HG02571 (cell line): ENCODE data around the gene LHFPL2.
A peak's percentile ranks its signal among the peaks of the same experiment; 100 is the strongest.

Source experiments
- ATAC-seq: cut with Tn5 transposase; IDR thresholded peaks from one replicate; pipeline ENCODE4 v1.9.1; 2021; ENCODE audit warnings: mild to moderate bottlenecking, moderate library complexity; ENCODE audit not compliant: unreplicated experiment

The LHFPL2 gene

DNA sequence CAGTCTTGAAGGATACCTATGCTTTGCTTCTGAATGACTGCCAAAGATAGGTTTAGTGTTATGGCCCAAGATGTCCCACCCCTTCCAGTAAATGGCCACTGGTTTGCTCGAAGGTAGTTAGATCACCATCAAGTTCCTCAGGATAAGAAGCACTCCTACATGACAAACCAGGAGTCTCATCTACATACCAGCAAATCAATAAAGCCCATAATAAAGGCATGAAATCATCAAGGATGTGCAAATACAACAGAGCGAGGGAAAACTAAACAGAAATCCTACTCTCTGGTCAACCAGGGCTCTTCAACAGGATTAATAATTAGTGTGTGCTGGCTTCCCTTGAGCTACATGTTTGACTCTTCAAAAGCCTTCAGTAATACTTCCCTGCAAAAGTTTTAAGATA is 141.0 kb downstream of the LHFPL2 start:
- no peak for ATAC-seq

DNA sequence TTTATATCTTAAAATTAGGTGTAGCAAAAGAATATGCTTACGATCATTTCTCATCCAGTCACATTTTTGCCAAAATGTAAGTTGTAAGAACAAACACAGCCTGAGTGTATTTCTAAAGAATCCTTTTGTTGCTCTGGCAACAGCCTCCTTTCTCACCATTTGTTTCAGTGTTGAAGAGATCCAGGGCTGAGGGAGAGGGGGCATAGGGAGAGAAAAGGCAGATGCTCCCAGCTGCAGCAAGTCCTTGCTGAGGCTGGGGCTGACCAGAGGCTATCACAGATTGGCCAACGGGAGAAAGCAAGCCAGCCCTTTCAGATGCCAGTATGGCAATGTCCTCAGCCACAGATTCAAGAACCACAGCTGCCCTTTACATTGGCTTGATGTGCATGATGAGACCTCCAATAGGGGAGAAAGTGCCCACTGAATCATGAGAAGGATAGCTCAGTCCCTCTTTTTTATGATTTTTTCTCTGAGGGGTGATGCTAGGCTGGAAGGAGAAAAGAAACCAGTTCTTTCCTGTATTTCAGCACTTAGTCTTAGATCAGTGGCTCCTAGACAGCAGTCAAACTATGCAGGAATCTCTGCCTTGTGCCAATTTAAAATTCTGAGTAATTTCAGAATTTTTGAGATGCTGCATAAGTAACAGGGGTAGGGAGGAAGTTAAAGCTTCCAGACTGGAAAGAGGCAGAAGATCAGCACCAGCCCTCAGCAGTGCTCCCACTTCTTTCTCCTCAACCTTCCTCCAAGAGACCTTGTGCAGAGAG is 142.1 kb downstream of the LHFPL2 start:
- ATAC-seq: no peak

DNA sequence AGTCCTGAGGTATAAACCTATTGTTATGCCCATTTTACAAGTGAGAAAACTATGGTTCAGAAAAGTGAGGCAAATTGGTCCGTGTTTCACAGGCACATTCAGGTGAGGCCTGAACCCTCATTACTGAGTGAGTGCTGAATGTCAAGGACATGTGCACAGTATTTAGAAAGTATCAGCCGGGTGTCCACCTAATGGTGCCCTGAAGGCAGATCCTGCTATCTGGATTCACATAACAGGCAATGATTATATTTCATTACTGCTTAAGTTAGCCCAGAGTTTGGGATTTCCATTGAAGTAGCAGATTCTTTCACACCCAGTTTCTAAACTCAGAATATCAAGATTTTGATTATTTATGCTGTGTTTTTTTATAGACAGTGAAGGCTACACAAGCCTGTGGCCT is 142.7 kb downstream of the LHFPL2 start:
- ATAC-seq: no peak

DNA sequence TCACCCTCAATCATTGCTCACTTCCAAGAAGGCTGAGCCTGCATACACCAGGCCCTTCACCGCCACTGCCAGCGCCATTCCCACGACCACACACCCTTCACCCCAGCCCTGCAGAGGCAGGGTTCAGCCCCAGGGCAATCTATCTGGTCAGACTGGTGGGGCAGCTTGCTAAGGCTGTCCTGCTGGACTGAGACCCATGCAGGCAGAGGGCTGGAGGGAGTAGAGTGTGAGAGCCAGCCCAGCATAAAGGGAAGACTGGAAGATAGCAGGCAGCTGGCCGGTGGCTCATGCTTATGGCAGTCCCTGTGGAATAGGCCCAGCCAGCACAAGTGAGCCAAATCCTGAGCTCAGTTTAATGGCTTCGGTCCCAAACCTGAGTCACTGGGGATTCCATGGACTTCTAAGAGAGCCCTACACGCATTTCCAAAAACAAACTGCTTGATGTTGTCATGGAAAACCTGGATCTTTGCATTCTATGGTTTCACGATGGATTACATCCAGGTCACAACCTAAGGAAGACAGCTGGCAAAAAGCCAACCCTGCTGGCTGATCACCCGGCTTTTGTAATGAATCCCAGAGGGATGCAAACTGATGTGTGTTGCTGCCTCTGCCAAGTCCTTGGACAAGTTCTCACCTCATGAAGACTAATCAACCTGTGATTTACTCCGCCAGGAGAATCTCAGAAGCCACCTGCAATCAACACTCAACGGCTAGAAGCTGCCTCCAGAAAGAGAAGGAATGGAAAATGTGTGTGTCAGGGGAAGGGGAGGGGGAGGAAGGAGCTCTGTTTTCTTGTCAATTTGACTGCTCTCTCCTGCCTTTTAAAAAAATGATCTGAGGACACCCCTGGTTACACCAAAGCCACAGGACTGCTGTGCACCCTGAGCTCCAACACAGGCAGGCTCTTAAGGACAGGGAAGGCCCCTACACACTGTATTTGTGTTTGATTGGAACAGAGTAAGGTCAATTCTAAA is 143.6 kb downstream of the LHFPL2 start:
- no peak for ATAC-seq

DNA sequence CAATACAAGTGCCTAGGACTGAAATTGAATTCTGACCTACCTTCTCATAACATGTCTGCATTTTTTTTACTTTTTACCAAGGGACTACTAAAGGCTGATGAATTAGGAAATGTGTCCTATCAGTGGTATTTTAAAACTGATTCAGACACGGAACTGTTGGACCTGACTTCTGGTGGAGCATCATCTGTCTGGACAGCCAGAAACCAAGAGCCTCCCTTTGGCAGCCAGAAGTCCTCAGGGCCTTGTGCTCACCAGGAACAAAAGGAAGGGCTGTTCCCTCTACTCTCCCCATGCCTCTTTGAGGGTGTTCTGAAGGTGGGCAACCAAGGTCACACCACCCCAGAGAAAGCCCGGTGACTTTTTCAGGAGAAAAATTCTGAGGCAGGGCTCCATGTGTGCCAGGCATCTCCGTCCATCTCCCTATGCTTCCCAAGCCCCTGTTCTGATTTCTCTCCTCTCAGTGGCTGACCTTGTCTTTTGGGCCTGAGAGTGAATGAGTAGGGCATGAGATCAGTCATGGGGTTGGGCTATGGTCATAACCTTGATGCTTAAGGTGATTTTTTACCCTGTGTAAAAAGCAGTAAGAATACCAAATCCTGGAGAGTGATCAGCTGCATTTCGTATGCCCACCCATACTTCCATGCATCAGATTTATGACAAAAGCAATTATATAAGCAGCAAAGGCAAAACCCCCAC is 144.5 kb downstream of the LHFPL2 start:
- ATAC-seq: no peak

DNA sequence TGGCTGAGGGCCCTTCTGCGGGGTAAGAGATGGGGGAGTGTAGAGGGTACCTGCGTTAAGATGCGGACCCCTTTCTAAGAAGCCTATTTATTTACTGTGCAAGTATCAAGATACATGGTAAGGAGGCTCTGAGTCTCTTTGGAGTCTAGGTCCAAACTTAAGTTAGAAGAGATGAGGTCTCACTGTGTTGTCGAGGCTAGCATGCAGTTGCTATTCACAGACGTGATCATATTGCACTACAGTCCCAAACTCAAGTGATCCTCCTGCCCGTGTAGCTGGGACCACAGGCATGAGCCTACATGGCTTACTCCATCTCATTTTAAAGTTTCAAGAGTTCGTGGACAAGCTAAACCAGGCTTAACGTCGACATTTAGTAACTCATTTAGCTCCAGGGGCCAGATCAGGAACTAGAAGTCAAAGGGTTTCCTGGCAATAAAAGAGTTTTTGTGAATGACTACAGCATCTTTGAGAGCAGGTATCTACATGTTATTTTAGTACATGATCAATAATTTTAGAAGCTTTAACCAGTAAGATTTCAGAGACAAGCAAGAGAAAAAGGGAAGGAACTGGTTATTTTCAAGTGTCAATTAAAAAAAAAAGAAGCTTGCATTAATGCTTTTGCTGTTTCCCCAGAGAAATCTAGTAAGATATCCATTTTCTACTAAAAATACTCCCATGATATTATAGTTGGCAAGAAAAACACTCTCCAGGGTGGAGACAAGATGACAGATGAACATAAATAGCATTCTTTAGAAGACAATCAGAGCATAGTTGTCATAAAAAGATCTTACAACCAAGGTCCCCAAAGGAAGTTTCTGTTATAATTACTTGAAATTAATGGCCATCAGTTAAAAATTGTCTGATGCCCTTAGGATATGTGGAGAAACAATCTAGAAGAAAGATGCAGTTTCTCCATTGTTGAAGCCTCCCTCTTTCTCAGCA is 146.9 kb downstream of the LHFPL2 start:
- no peak for ATAC-seq

DNA sequence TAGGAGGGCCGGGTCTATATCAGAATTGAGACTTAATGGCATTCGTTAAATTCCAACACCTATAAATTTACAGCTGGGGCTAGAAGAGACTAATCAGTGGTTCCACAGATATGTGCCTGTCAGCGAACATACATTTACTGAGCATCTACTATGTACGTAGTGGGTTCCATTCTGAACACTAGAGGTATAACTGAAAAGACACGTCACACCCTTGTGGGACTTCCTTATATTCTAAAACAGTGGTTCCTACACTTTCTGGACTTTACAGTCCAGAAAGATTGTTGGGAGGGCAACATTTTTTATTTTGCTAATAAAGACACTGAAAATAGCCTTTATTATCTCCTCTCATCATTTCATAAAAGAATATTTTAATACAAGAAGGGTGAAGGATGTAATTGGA is 147.7 kb downstream of the LHFPL2 start:
- ATAC-seq: no peak

DNA sequence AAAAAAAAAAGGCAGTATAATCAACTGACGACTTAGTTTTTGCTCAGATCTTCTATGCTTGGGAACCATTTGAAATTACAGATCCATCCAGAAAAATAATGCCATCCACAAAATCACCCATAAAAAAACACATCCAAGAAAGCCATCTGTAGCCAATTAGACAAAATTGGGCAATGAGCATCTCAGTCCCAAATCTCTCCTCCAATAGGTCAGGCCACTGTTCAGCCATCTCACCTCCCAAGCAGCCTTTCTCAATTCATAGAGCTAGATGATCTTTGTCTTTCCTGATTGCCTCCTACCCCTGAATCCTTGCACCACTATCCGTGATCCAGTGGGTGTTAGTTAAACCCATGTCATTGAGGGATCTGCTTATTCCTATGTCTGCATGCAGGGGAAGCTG is 148.5 kb downstream of the LHFPL2 start:
- no peak for ATAC-seq

DNA sequence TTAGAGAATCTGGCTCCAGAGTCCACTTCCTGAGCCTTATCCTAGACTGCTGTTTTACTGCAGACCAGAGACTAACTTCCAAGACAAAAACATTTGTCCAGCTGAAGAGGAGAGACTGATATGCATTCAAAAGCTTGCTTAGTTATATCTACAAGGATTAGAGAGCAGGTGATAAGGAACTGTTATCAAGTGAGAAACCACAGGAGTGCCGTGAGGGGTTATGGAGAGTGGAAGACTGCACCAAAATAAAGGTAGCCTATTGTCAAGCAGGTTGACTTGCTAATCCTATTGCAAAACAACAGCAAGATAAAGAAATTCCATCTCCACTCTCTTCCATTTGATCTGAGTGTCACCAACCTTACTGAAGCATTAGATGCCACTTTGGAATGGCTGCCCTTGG is 149.1 kb downstream of the LHFPL2 start:
- ATAC-seq: no peak

DNA sequence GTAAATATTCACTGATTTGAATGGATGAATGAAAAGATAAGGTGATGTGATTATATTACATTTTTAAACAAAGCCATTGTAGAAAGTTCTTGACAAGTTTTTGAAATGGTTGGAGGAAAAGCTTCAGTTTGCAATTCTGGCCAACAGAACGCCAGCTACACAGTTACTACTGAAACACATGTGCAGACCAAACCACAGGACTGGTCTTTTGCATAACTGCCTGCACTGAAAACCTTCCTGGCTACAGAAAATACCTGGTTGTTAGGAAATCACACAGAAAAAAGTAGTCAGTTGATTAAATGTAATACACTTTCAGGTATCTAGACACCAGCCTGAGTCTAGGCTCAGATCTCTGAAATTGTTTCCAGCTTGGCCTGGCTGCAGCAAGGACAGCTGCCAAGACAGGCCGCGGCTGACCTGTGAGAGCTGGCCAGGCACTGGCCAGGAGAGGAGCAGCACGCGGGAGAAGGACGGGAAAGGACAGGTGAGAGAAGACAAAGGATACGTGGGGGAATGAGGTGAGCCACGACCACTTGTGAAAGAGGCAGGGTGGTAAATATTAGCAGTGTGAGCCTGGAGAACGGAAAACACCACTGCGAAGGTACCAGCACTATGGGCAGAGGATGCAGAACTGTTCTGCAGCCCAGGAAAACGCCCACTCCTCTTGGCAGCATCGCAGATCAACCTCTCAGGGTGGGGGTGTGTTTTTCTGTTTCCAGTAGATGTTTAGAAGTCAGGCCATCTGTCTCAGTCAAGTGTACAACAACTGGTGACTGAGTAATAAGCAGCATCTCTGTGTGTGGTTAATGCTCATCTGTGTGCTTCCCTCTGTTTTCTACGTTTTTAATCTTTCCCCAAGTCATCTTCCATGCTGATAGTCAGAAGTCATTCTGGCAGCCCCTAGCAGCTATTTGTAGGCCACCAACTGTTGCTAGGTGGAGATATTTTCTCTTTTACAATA is 150.7 kb downstream of the LHFPL2 start:
- ATAC-seq: peak; percentile 54

DNA sequence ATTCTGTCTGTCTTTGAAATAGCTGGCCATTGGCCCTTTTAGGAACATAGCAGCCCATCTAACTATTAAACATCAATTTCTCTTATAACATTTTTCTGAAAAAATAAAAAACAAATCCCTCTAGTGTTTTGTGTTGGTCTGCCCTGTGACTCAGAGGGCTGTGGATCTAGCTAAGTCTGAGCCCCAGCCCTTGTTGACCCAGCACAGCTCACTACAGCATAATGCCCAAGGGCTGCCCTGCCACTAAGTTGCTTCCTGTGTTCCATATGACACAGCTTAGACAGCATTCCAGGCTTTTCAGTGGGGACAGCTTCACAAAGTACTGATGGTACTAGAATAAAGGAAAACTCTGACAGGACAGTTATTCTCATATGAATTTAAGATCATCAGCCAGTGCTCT is 152.2 kb downstream of the LHFPL2 start:
- no peak for ATAC-seq

DNA sequence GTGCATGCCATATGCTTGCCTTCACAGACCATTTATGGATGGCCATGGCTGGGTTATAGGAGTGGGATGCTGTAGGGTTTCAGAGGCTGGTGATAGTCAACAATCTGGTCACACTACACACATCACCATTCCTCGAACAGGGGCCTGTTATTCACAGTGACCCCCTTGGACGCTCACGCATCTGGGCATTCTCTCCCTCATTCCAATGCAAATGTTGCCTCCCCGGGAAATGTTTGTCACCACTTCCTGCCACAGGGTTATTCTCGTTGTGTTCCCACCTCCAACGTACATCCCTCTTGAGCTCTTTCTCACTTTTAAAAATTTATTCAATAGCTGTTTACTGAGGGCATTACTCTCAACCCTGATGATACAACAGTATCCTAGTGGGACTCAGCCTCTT is 152.8 kb downstream of the LHFPL2 start:
- no peak for ATAC-seq

DNA sequence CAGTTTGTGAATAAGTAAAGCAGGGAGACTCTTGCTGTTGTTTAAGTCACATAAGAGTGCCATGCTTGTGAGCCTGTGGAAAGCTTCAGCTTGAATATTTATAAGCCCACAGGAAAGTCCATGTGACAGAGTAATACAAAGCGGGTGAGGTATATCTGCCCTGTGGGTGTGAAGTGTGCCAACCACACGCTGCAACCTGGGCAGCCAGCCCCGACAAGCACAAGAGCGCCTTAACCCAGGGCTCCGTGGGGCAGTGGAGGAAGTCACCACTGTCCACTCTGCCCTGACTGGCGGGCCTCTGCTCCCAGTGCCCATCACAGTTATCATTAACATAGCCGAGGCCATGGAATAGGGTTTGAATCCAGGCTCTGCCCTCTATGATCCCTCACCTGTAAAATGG is 155.9 kb downstream of the LHFPL2 start:
- no peak for ATAC-seq

DNA sequence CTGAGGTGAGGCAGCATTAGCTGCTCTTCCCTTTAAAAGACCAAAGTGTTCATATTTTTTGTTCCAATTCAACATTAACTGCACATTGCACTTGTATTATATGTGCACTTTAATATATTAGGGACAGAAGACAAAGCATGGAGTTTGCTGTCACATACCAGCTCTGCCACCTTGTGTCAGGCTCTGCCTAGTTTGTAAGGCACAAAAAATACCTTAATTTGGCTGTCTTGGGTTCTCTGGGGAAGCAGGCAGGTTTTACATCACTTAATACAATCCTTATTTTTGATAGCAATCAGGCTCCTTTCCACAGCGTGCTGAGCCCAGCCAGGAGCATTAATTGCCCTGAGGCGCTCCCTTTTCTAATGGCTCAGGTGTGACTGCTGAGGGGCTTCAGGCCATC is 156.3 kb downstream of the LHFPL2 start:
- no peak for ATAC-seq

DNA sequence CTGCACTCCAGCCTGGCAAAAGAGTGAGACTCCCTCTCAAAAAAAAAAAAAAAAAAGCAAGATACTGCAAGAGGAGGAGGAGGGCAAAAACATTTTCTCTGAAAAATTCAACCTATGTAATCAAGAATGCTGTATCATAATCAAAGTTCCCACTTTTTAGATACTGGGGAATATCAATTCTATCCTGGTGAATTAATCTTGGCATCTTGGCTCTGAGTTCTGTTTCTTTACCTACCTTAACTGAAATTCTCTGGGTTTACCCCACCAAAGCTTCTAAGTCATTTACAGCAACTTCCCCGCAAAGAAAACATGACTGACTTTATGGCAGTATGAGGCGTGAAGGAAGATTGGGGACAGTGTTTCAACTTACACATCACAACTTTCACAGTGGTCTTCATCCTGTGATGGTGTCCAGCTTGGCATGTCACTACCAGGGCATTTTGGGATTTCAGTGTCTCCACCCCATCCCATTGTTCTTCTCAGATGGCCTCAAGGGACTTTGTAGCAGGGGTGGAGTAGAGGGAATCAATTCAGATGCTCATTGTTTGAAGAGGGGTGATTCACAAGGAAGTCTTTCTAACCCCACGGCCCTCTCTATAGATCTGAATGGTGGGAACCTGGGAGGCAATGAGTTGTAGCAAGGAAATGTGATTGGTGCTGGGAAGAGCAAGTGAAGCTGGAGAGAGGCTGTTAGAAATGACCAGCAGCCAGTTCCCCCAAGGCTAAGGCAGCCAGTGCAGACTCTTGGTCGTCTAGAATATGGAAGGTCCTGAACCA is 157.7 kb downstream of the LHFPL2 start:
- no peak for ATAC-seq

DNA sequence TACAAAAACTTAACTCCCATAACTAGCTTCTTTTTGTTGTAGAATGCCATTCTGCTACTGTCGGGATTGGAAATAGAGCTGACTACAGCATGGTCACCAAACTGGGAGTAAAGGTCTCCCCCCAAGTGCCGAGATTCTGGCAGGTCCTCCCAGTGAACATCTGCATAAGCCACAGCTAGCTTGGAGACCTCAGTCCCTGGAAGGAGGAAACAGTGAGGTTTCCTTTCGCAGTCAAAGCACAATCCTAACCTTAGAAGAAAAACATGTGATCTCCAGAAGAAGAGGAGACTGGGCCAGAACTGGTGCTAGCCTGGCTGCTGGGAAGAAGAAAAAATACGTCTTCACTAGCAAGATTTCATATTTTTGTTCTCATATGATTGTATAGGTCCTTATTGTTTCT is 160.7 kb downstream of the LHFPL2 start:
- no peak for ATAC-seq

DNA sequence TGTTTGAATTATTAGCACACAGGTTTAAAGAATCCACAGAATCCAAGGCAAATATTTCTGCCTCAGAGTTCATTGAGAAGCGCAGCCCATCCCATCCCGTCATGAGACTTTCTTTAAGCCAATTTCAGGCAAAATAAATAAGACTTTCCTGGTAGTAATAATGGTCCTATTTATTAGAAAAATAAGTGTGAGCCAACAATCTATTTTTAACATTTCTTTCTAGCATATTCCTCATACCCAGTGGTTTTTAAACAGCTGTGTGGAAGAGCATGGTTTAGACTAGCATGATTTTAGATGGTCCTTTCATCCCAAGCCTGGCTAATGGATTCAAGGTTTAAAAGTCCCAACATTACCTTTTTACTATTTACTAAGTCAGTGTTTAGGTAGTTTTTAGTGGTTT is 162.4 kb downstream of the LHFPL2 start:
- ATAC-seq: no peak

DNA sequence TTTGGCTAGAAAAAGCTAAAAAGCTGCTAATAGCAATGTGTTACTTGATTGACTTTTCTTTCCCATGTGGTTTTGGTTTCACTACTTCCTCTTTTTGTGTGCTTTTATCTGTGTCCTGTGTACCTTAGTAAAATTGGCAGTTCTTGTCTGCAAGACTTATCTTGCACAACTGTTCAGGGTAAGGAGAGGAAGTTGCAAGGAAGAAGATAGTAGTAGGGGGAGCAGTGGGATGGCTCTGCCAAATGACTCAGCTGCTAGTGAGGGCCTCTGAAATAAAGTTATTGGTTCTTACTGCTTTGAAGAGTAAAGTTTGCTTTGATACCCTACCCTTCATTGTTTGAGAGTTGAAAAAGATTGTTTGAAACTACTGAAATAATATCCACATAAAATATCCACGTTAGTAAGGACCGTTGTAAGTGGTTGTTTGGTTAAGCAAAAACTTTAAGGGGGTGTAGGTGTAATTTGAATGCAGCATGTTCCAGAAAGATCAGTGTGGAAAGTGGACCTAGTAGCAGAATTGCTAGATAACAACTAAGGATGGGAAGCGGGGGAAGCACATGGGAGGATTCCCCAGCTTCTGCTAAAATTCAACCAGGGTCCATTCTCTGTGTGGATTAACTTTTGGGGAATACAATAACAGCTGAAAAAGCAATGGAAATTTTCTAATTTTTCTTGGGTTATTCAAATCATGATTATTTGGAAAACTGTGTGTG is 164.6 kb downstream of the LHFPL2 start:
- no peak for ATAC-seq
